Epithelial cell of esophagus (primary cell): ENCODE results near the gene NTRK2.

ENCODE experiments used
- DNase-seq: peaks from one replicate; pipeline ENCODE4 v3.0.0; 2010; ENCODE audit warnings: low read depth
- H3K4me3 ChIP-seq: 2 replicates; pipeline ENCODE4 v1.5.1; 2011; ENCODE audit warnings: mild to moderate bottlenecking, low read length, control low read depth
- TF ChIP-seq, protein P1 (sequence below): IDR thresholded peaks from 2 replicates; pipeline ENCODE4 v1.5.1; 2011; ENCODE audit warnings: low read depth, mild to moderate bottlenecking, low read length, control low read depth, inconsistent platforms; ENCODE audit not compliant: insufficient read depth; ENCODE audit errors: missing control alignments

Gene NTRK2

DNA sequence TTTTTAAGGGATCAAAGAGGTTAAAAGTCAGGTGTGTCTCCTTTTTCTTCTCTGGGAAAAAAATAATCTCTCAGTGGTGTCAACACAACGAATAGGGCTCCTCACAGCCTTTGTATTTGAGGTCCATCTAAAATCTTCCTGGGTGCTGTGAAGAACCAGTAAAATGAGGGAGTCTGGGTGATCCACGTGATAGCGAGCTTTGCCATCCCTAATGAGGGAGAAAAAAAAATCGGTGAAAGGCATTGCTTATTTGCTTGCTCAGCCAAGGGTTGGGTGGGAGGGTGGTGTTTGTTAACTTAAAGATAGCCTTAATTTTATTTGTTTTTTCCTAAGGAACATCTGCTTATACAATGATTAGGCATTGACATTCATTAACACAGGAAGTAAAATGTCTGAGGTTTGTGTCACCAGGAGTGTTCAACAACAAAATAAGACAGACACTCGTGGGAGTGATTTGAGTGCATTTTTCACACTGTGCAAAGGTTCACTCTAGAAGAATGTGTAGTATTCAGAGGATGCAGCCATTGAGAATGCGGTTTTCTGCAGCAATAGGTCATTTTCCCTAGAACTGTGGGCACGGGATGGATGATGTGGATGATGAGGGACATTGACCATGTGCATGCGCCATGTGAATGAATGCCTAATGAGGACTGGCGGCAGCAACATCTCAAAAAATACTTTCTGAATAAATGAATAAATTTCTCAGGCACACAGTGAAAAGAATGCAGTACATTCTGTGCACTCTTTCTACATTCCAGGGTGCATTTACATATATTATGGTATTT lies 369.5 kb downstream of the NTRK2 start:
- H3K4me3 ChIP-seq = no peak overlapping the region
- no peak for DNase-seq
- TF ChIP-seq, protein P1, sequence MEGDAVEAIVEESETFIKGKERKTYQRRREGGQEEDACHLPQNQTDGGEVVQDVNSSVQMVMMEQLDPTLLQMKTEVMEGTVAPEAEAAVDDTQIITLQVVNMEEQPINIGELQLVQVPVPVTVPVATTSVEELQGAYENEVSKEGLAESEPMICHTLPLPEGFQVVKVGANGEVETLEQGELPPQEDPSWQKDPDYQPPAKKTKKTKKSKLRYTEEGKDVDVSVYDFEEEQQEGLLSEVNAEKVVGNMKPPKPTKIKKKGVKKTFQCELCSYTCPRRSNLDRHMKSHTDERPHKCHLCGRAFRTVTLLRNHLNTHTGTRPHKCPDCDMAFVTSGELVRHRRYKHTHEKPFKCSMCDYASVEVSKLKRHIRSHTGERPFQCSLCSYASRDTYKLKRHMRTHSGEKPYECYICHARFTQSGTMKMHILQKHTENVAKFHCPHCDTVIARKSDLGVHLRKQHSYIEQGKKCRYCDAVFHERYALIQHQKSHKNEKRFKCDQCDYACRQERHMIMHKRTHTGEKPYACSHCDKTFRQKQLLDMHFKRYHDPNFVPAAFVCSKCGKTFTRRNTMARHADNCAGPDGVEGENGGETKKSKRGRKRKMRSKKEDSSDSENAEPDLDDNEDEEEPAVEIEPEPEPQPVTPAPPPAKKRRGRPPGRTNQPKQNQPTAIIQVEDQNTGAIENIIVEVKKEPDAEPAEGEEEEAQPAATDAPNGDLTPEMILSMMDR = no peak

DNA sequence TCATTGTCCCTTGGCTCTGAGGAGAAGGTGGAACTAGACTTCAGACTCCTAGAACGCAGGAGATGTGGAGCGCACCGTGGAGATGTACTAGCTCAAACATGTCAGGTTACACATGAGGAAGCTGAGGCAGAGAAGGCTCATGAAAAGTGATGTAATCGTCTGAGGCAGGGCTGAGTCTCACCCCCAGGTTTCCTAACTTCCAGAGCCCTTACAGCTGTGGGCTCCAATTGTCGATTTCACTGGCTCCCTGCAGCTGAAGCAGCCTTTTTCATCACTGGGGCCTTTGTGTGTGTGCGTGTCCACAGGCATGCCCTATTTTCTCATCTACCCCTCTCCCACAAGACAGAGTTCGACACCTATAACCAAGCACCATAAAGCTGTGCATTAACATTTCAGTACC lies 370.6 kb downstream of the NTRK2 start:
- peak; percentile 76 for DNase-seq
- H3K4me3 ChIP-seq = no peak overlapping the region
- TF ChIP-seq, protein P1 = no peak

DNA sequence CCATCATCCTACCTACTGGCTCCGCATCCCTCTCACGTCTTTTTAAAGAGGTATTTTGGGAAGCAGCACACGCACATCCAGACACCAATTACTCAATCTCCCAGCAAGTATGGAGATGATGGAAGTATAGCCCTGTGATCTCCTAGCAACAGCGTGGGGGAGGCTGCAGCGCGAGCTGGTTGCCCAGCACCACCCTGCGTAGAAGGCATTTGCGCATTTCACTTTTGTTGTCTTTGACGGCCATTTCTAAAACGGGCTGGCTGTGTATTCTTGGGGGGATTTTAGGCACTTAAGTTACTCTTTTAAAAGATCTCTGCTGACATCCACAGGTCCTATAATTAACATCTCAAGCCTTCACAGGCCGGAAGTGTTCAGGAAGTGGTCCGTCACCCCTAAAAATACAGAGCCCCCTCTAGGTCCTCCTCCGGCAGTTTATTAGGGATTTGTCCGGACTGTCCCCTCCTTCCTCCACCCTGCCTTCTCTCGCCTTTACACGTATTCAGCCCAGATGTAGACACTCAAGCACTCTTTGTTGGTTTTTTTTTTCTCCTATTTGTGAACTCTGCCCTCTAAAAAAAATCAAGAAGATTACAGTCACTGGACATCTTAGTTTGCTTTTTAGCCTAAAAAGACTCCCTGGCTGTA lies 371.4 kb downstream of the NTRK2 start:
- TF ChIP-seq, protein P1 = no peak
- DNase-seq = no peak

DNA sequence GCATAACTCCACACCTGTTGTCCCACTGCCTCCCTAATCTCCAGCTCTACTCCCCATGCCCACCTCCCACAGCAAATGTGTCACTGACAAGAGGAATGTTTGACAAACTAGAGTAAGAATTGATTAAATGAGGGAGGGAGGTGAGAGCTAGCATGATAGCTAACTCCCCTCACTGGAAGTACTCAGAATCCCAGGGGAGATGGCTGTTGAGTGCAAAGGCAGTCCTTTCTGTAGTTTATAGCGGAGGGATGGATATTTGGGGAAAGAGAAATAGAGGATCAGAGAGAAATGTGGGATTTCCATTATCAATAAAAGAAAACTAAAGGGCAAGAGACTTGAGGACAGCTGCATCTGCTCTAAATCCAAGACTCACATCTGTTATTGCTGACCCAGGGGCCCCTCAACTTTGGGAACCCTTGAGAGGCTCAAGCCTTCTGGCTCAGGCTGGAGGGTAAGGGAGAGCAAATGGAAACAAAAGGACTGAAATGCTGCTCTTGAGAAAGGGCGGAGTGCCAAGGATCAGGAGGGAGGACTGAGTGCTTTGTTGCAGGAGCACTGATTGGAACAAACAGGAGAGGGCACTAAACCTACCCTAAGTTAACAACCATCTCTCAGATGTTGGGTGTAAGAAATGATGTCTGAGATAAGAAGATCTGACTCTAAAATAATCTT lies 372.1 kb downstream of the NTRK2 start:
- DNase-seq = no peak
- TF ChIP-seq, protein P1 = no peak
- no peak overlapping the region for H3K4me3 ChIP-seq

More for the DNA sequence above, 371.4 kb downstream of the NTRK2 start:
- no peak overlapping the region for H3K4me3 ChIP-seq

DNA sequence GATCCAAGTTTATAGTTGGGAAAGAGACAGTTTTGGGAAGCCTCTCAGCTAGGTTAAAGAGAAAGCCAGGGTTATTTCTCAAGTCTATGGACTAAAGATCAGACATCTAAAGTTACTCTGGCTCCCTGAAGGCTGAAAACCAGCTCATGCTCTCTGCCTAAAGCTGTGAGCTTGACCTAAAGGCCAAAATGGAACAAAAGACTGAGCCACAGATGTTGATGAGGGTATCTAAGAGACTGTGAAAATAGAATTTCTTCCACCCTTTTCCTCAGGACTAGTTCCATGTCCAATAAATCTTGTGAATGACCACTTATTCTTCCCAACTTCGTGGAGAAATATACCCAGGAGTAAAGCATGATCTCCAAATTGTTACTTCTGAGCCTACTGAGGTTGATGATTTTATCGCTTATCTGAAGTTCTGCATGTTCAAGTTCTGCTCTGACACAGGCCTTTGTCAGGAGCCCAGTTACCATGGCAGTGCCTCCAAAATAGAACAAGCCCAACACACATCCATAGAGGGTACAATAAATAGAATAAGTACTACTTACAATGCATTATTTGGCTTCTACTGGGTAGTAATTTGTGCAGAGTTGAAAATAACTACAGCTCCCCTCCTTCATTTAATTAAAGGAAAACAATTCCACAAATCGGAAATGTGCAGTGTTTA lies 373.6 kb downstream of the NTRK2 start:
- TF ChIP-seq, protein P1 = no peak
- no peak overlapping the region for H3K4me3 ChIP-seq
- no peak for DNase-seq

DNA sequence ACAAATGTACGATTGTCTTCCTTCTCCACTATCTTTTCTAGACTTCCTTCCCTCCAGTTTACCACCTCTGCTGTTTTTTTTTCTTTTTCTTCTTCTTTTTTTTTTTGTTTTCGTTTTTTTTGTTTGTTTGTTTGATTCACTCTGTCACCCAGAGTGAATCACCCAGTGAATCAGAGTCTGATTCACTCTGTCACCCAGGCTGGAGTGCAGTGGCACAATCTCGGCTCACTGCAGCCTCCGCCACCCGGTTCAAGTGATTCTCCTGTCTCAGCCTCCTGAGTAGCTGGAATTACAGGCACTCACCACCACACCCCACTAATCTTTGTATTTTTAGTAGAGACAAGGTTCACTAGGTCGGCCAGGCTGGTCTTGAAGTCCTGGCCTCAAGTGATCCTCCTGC lies 375.7 kb downstream of the NTRK2 start:
- TF ChIP-seq, protein P1 = no peak
- no peak overlapping the region for H3K4me3 ChIP-seq
- DNase-seq = peak; percentile 20
